Measurements from ENCODE around the gene MFGE8.
"Not testable (repeated sequence)": the region's sequence is repeated elsewhere in the genome, so short reads cannot be mapped to it uniquely, and the experiment has no call there.

MFGE8 gene

GRCh38 chr15:88913017-88913849 is at the start of gene MFGE8:
TSS of gene MFGE8 (minus strand) at chr15:88913379. CDS start at chr15:88913319, 60 bp downstream.
- DNase-seq (ENCODE audit: low spot score) = peak; percentile 81

- DNase-seq (ENCODE audit: low spot score) = no peak
Observed at GRCh38 chr15:88959445-88959844, 46.3 kb upstream of the MFGE8 start.

- peak; percentile 33 for DNase-seq (ENCODE audit: low spot score)
Observed at GRCh38 chr15:88956906-88957305, 43.7 kb upstream of the MFGE8 start.

GRCh38 chr15:88956263-88956662 is 43.1 kb upstream of the MFGE8 start:
- no peak for DNase-seq (ENCODE audit: low spot score)

- peak; percentile 20 for DNase-seq (ENCODE audit: low spot score)
Observed at GRCh38 chr15:88954431-88955277, 41.5 kb upstream of the MFGE8 start.

- no peak for DNase-seq (ENCODE audit: low spot score)
Observed at GRCh38 chr15:88950600-88951160, 37.5 kb upstream of the MFGE8 start.

- no peak for DNase-seq (ENCODE audit: low spot score)
Observed at GRCh38 chr15:88949734-88950400, 36.7 kb upstream of the MFGE8 start.

- no peak for DNase-seq (ENCODE audit: low spot score)
Observed at GRCh38 chr15:88940110-88940675, 27.0 kb upstream of the MFGE8 start.

GRCh38 chr15:88939486-88939806 is 26.3 kb upstream of the MFGE8 start:
- no peak for DNase-seq (ENCODE audit: low spot score)

- DNase-seq (ENCODE audit: low spot score) = no peak
Observed at GRCh38 chr15:88938802-88939485, 25.8 kb upstream of the MFGE8 start.

GRCh38 chr15:88934449-88934848 is 21.3 kb upstream of the MFGE8 start:
- not testable (repeated sequence) for DNase-seq (ENCODE audit: low spot score)

- no peak for DNase-seq (ENCODE audit: low spot score)
Observed at GRCh38 chr15:88932875-88933330, 19.7 kb upstream of the MFGE8 start.

GRCh38 chr15:88932271-88932874 is 19.2 kb upstream of the MFGE8 start:
- DNase-seq (ENCODE audit: low spot score) = no peak

- no peak for DNase-seq (ENCODE audit: low spot score)
Observed at GRCh38 chr15:88930579-88930978, 17.4 kb upstream of the MFGE8 start.

GRCh38 chr15:88929358-88930098 is 16.3 kb upstream of the MFGE8 start:
- DNase-seq (ENCODE audit: low spot score) = not testable (repeated sequence)

- DNase-seq (ENCODE audit: low spot score) = not testable (repeated sequence)
Observed at GRCh38 chr15:88928192-88928591, 15.0 kb upstream of the MFGE8 start.

GRCh38 chr15:88925648-88926047 is 12.5 kb upstream of the MFGE8 start:
- not testable (repeated sequence) for DNase-seq (ENCODE audit: low spot score)

- not testable (repeated sequence) for DNase-seq (ENCODE audit: low spot score)
Observed at GRCh38 chr15:88920892-88921435, 7.8 kb upstream of the MFGE8 start.

- DNase-seq (ENCODE audit: low spot score) = no peak
Observed at GRCh38 chr15:88920186-88920891, 7.2 kb upstream of the MFGE8 start.
